Measurements from ENCODE around the gene RRAS2. TPM values are rescaled to one million over a fixed set of nuclear protein-coding genes. Genes with fewer than 3 reads are reported as not detected.

The RRAS2 gene
- total and polyA plus RNA-seq, 9 of the 15 experiments (the other 6 are each of a cell fraction or from before 2014, with no cell fraction given) = 9.4 to 47.5 (median 37.6) TPM

DNA sequence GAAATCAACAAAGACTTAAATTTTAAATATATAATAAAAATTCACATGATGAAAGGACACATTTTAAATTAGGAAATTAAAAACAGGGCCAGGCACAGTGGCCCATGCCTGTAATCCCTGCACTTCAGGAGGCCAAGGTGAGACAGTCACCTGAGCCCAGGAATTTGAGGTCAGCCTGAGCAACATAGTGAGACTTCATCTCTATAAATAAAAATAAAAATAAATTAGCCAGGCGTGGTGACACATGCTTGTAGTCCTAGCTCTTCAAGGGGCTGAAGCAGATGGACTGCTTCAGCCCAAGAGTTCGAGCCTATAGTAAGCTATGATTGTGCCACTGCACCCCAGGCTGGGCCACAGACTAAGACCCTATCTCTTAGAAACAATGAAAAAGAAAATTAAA is 29.3 kb downstream of the RRAS2 start (continued):
- TF ChIP-seq, protein P1, sequence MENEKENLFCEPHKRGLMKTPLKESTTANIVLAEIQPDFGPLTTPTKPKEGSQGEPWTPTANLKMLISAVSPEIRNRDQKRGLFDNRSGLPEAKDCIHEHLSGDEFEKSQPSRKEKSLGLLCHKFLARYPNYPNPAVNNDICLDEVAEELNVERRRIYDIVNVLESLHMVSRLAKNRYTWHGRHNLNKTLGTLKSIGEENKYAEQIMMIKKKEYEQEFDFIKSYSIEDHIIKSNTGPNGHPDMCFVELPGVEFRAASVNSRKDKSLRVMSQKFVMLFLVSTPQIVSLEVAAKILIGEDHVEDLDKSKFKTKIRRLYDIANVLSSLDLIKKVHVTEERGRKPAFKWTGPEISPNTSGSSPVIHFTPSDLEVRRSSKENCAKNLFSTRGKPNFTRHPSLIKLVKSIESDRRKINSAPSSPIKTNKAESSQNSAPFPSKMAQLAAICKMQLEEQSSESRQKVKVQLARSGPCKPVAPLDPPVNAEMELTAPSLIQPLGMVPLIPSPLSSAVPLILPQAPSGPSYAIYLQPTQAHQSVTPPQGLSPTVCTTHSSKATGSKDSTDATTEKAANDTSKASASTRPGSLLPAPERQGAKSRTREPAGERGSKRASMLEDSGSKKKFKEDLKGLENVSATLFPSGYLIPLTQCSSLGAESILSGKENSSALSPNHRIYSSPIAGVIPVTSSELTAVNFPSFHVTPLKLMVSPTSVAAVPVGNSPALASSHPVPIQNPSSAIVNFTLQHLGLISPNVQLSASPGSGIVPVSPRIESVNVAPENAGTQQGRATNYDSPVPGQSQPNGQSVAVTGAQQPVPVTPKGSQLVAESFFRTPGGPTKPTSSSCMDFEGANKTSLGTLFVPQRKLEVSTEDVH (IDR thresholded peaks at IDR 0.05; ENCODE audit: low read depth, partially characterized antibody) = no peak
- TF ChIP-seq, protein P2, sequence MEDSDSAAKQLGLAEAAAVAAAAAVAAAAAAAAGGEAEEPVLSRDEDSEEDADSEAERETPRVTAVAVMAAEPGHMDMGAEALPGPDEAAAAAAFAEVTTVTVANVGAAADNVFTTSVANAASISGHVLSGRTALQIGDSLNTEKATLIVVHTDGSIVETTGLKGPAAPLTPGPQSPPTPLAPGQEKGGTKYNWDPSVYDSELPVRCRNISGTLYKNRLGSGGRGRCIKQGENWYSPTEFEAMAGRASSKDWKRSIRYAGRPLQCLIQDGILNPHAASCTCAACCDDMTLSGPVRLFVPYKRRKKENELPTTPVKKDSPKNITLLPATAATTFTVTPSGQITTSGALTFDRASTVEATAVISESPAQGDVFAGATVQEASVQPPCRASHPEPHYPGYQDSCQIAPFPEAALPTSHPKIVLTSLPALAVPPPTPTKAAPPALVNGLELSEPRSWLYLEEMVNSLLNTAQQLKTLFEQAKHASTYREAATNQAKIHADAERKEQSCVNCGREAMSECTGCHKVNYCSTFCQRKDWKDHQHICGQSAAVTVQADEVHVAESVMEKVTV (CRISPR knock-in tag; IDR thresholded peaks at IDR 0.05) = no peak
- TF ChIP-seq, protein P3, sequence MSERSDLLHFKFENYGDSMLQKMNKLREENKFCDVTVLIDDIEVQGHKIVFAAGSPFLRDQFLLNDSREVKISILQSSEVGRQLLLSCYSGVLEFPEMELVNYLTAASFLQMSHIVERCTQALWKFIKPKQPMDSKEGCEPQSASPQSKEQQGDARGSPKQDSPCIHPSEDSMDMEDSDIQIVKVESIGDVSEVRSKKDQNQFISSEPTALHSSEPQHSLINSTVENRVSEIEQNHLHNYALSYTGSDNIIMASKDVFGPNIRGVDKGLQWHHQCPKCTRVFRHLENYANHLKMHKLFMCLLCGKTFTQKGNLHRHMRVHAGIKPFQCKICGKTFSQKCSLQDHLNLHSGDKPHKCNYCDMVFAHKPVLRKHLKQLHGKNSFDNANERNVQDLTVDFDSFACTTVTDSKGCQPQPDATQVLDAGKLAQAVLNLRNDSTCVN (CRISPR knock-in tag; IDR thresholded peaks at IDR 0.05) = no peak
- no peak for TF ChIP-seq TAL1 (IDR thresholded peaks at IDR 0.05)
- no peak for TF ChIP-seq ZNF24 (IDR thresholded peaks at IDR 0.05)

DNA sequence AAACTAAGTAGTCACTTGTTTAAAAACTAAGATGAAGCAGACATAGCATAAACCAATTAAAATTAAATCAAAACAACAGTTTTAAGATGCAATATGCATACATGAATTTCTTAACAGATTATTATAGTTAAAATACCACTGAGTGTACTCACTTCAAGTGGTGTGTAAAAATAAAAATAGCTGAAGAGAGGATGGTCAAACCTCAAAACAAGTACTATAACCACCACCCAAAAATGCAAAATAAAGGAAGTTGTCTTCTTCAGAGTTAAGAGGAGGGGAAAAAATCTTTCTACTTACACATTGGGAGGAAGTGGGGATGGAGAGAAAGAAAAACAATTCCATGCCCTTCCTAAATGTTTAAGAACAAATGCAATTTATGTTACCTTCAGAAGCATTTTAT is 31.9 kb downstream of the RRAS2 start:
- ChIA-PET CTCF (ENCODE audit: low intra/inter-chr PET ratio) (no interaction called here), POLR2A (interaction anchor here (1.1 kb wide), 1 partner anchor 9 kb away, joined by 3 read pairs; no protein-coding TSS in a partner anchor)
- H2AFZ ChIP-seq (ENCODE audit: low read depth, low read length) = no peak overlapping the region
- H3K27ac ChIP-seq (ENCODE audit: extremely low read depth, low read depth, low read length) = no peak overlapping the region
- H3K4me1 ChIP-seq (replicated peaks in 1 of 2; ENCODE audit: control insufficient read depth in 2 of 2, insufficient read depth in 2 of 2, low read length in 2 of 2) = no peaks in the 10 kb centered on the region
- no peaks in the 10 kb centered on the region for H3K9me1 ChIP-seq (ENCODE audit: control insufficient read depth, insufficient read depth, low read length)
- BruUV-seq (replicated peaks) = no TSS peak
- no peaks in the 10 kb centered on the region for H3K9me3 ChIP-seq (replicated peaks; ENCODE audit: control insufficient read depth, insufficient read depth, low read depth, low read length)
- ATAC-seq = no peak
- no peaks in the 10 kb centered on the region for H4K20me1 ChIP-seq (replicated peaks; ENCODE audit: control insufficient read depth, insufficient read depth, low read length)
- no peak for DNase-seq (ENCODE audit: extremely low read depth in 1 of 4, low spot score in 3 of 4)
- no peak overlapping the region for H3K4me2 ChIP-seq (ENCODE audit: insufficient read depth, low read length)
- H3K36me3 ChIP-seq (ENCODE audit: control insufficient read depth, insufficient read depth, low read length) = no peaks in the 10 kb centered on the region
- H3K27me3 ChIP-seq (ENCODE audit: control insufficient read depth in 2 of 2, insufficient read depth in 2 of 2, low read length in 2 of 2) = no peaks in the 10 kb centered on the region
- no peak for FAIRE-seq
- no peak overlapping the region for H3K4me3 ChIP-seq
- in situ Hi-C loops (cut with MboI) = no loop called here
- H3K79me2 ChIP-seq (ENCODE audit: control insufficient read depth, insufficient read depth, low read length) = peaks cover 58% of the 10 kb centered on the region
- H3K9ac ChIP-seq (ENCODE audit: insufficient read depth in 1 of 2, low read depth in 2 of 2, low read length in 2 of 2) = no peak overlapping the region
- intact Hi-C loops (cut with micrococcal nuclease) = no loop called here
- TF ChIP-seq CXXC5 (CRISPR knock-in tag; IDR thresholded peaks at IDR 0.05) (no peak), ILF3 (IDR thresholded peaks at IDR 0.05; ENCODE audit: borderline replicate concordance) (no peak), XRCC4 (IDR thresholded peaks at IDR 0.05; ENCODE audit: extremely low read depth, insufficient read depth, insufficient read length) (no peak), DPF2 (IDR thresholded peaks at IDR 0.05) (no peak), HCFC1 (IDR thresholded peaks at IDR 0.05; ENCODE audit: low read depth, low read length) (no peak), MTF1 (CRISPR knock-in tag; IDR thresholded peaks at IDR 0.05; ENCODE audit: borderline replicate concordance) (no peak), DDX20 (tag; IDR thresholded peaks at IDR 0.05; ENCODE audit: low read depth) (no peak), ZNF23 (CRISPR knock-in tag; IDR thresholded peaks at IDR 0.05) (no peak)
- TF ChIP-seq, protein P4, sequence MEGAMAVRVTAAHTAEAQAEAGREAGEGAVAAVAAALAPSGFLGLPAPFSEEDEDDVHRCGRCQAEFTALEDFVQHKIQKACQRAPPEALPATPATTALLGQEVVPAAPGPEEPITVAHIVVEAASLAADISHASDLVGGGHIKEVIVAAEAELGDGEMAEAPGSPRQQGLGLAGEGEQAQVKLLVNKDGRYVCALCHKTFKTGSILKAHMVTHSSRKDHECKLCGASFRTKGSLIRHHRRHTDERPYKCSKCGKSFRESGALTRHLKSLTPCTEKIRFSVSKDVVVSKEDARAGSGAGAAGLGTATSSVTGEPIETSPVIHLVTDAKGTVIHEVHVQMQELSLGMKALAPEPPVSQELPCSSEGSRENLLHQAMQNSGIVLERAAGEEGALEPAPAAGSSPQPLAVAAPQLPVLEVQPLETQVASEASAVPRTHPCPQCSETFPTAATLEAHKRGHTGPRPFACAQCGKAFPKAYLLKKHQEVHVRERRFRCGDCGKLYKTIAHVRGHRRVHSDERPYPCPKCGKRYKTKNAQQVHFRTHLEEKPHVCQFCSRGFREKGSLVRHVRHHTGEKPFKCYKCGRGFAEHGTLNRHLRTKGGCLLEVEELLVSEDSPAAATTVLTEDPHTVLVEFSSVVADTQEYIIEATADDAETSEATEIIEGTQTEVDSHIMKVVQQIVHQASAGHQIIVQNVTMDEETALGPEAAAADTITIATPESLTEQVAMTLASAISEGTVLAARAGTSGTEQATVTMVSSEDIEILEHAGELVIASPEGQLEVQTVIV (CRISPR knock-in tag; IDR thresholded peaks at IDR 0.05; ENCODE audit: borderline replicate concordance) = no peak
